Measurements from ENCODE around the gene ZNF584. TPM values are rescaled to one million over a fixed set of nuclear protein-coding genes. Genes with fewer than 3 reads are reported as not detected.
A peak's percentile ranks its signal among the peaks of the same experiment; 100 is the strongest.

The ZNF584 gene
- total and polyA plus RNA-seq, 8 donors, result 4.1 to 8.5 (median 5.1) TPM

DNA sequence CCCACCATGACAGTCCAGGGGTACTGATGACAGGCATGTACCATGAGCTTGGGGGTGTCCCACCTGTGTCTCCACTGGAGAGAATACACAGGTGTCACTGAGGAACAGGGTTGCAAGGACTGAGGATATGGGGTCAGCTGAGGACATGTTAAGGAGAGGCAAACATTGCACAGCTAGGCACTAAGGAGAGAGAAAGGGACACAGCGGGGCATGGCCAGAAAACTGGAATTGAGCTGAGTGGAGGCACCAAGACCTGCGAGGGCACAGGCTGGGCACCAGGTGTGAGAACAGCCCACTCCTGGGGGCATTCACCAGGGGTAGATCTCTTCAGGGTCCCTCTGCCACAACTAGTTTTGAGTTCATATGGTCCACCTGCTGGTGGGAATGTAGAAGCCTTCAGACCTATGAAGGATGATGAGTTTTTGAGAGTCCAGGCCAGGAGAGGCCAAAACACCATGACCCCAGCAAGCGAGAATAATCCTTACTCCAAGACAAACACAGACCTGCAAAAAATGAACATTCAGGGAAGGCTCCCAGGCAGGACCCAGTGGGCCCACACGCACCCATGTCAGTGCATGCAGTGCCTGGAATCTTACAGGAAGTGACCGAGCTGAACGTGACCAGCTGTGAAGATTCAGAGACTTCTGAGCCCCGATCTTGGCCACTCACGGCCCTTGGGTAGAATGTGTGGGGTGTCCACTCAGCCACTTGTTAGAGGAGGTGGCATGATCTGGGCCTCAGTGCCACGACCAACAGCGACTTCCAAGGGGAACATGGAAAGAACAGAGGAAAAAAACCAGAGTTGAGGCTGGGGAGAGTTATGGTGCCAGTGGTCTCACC is 1.4 kb upstream of the ZNF584 start:
- TF ChIP-seq CTCF (IDR thresholded peaks at IDR 0.05), result no peak
- intact Hi-C loops (cut with DNase I), result no loop called here
- Histone ChIP-seq H3K27ac (no peak overlapping the region), H3K4me1 (peaks cover 0 to 13% (median 10%) of the 10 kb centered on the region in 3 donors), H3K27me3 (no peaks in the 10 kb centered on the region), H3K4me3 (peak overlapping the region in 3 of 4 donors; percentile 89 to 98 (median 97)), H3K9me3 (no peaks in the 10 kb centered on the region), H3K36me3 (no peaks in the 10 kb centered on the region)
- 47 to 57% methylated on average over 10 of the region's 10 CpGs for WGBS, 2 donors
- DNase-seq (no peak), ATAC-seq (no peak), FAIRE-seq (no peak)

- DNase-seq, result peak in 1 of 6 donors; percentile 48
- H3K36me3 ChIP-seq, result no peaks in the 10 kb centered on the region
Measured at GRCh38 chr19:58407658-58408151, 744 bp upstream of the ZNF584 start.

DNA sequence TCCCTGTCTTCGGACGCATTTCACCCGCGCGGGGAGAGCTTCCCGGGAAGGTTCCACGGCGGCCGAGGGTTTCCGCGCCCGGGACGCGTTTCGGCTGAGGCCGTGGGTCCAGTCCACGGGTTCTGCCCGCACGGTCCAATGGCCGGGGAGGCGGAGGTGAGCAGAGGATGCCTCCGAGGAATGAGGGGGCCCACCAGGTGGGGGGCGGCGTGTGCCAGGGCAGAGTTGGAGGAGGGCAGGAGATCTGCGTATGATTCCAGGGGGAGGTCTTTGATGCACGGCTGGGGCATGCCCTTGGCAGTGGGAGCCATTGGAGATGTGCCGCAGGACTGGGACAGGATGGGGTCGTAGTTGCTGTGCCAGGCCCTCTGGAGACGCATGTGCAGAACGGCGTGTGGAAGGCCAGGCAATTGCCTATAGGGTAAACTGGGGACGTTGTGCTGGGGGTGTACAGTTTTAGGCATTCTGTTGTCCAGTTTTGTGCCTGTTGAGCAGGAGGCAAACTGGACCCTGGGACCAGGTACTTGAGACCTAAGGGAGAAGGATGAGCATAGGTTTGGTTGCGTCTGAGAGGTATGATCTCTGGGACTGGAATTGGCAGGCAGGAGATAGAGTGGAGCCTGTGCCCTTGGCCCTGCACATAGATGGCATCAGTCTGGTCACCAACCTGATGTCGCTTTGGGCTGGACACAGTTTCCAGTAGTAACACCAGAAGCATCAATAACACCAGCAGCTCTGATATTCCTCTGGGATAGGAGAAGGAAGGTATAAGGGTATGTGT is 751 bp downstream of the ZNF584 start:
- Histone ChIP-seq H3K9me3 (no peaks in the 10 kb centered on the region), H3K4me1 (peaks cover 0 to 12% (median 8%) of the 10 kb centered on the region in 3 donors), H3K4me3 (peak overlapping the region; percentile 89 to 98 (median 96)), H3K36me3 (no peaks in the 10 kb centered on the region), H3K27ac (peak overlapping the region; percentile 58 to 77 (median 69)), H3K27me3 (no peaks in the 10 kb centered on the region)
- no peak for TF ChIP-seq CTCF (IDR thresholded peaks at IDR 0.05)
- ATAC-seq (peak; percentile 15 to 40 (median 30)), FAIRE-seq (no peak), DNase-seq (peak in 2 of 6 donors; percentile 72 to 76)
- intact Hi-C loops (cut with DNase I), result no loop called here
- 1 to 3% methylated on average over 33 to 34 of the region's 34 CpGs for WGBS, 2 donors

More at GRCh38 chr19:58407658-58408151, 744 bp upstream of the ZNF584 start:
- intact Hi-C loops (cut with DNase I), result no loop called here
- Histone ChIP-seq H3K9me3 (no peaks in the 10 kb centered on the region), H3K27me3 (no peaks in the 10 kb centered on the region), H3K27ac (peak overlapping the region; percentile 58 to 77 (median 69)), H3K4me1 (peaks cover 0 to 12% (median 8%) of the 10 kb centered on the region in 3 donors), H3K4me3 (peak overlapping the region; percentile 89 to 98 (median 96))
- 6 to 8% methylated on average over 22 of the region's 22 CpGs for WGBS, 2 donors
- no peak for TF ChIP-seq CTCF (IDR thresholded peaks at IDR 0.05)
- peak; percentile 3 to 23 (median 9) for ATAC-seq
- FAIRE-seq, result no peak

GRCh38 chr19:58416604-58417003 is 8.2 kb downstream of the ZNF584 start:
- DNase-seq (no peak), ATAC-seq (no peak), FAIRE-seq (no peak)
- H3K27me3 ChIP-seq, result no peaks in the 10 kb centered on the region
- H3K36me3 ChIP-seq, result peaks cover 0 to 23% (median 8%) of the 10 kb centered on the region in 3 donors
- TF ChIP-seq CTCF (IDR thresholded peaks at IDR 0.05), result no peak
- intact Hi-C loops (cut with DNase I), result no loop called here
- no peaks in the 10 kb centered on the region for H3K4me1 ChIP-seq
- WGBS, 2 donors, result 96 to 98% methylated on average over 5 of the region's 5 CpGs
- no peak overlapping the region for H3K27ac ChIP-seq
- no peak overlapping the region for H3K4me3 ChIP-seq
- no peaks in the 10 kb centered on the region for H3K9me3 ChIP-seq
